K562 (cell line): ENCODE data around the gene CRAMP1. TPM values are rescaled to one million over a fixed set of nuclear protein-coding genes. Genes with fewer than 3 reads are reported as not detected.

ENCODE experiments used
- ATAC-seq: fragments of 200-7000 bp; cut with Tn5 transposase; 3 replicates; pipeline ENCODE4 v1.9.1; 2020; ENCODE audit warnings: moderate library complexity
- BruUV-seq: library from RNA; stranded (reverse); fragments of 400-500 nt; replicated peaks from 2 replicates; lab custom pipeline; 2021; lab: Mats Ljungman, UMichigan
- CTCF ChIA-PET: fragments of 300-600 bp; formaldehyde crosslinking; extraction: SDS; loops from one replicate; lab custom pipeline; 2021; ENCODE audit warnings: low intra/inter-chr PET ratio; lab: Yijun Ruan, JAX
- POLR2A ChIA-PET: fragments of 300-600, 350-650 bp; sonication (Branson Sonifier 250); formaldehyde crosslinking; extraction: SDS; loops from one replicate; lab custom pipeline; 2021; ENCODE audit warnings: antibody characterized with exemption, inconsistent platforms; lab: Yijun Ruan, JAX
- DNase-seq, 4 experiments: peaks; one replicate each; pipeline versions ENCODE4 v3.0.0 to v3.0.0-alpha.2; 2011 to 2018; ENCODE audit warnings: low spot score in 3 of 4, mixed read lengths in 3 of 4; ENCODE audit errors: extremely low read depth in 1 of 4
- FAIRE-seq: peaks from 2 replicates; lab custom pipeline; 2011; peaks lifted over from hg19 to GRCh38; lab: Jason Lieb, UNC
- H2AFZ ChIP-seq: 2 replicates; pipeline ENCODE4 v1.6.0; 2011; ENCODE audit warnings: low read depth, low read length, control low read depth, inconsistent platforms
- H3K27ac ChIP-seq: fragments of 200-600 bp; 3 replicates; pipeline ENCODE4 v1.8.0; 2011; ENCODE audit warnings: low read depth, mild to moderate bottlenecking, control low read depth, inconsistent platforms, low read length, moderate library complexity, mixed read lengths; ENCODE audit errors: extremely low read depth
- H3K27me3 ChIP-seq, 2 experiments: fragments of 300-600 bp in 1 of 2; 2 replicates in 1 of 2; 3 replicates in 1 of 2; pipeline versions ENCODE4 v1.6.0 to v1.8.0; 2011; ENCODE audit warnings: inconsistent platforms in 2 of 2, low read length in 2 of 2, mild to moderate bottlenecking in 1 of 2, mixed read lengths in 1 of 2, moderate library complexity in 1 of 2; ENCODE audit not compliant: control insufficient read depth in 2 of 2, insufficient read depth in 2 of 2
- H3K36me3 ChIP-seq: fragments of 300-600 bp; 3 replicates; pipeline ENCODE4 v1.8.0; 2011; ENCODE audit warnings: mild to moderate bottlenecking, low read length, inconsistent platforms; ENCODE audit not compliant: control insufficient read depth, insufficient read depth
- H3K4me1 ChIP-seq, 2 experiments: fragments of 200-600 bp in 1 of 2; replicated peaks in 1 of 2; 2 replicates in 1 of 2; 3 replicates in 1 of 2; pipeline versions ENCODE4 v1.5.1 to v1.8.0; 2011; ENCODE audit warnings: inconsistent platforms in 2 of 2, low read length in 2 of 2, mild to moderate bottlenecking in 1 of 2, mixed read lengths in 1 of 2, moderate library complexity in 1 of 2; ENCODE audit not compliant: control insufficient read depth in 2 of 2, insufficient read depth in 2 of 2
- H3K4me2 ChIP-seq: 2 replicates; pipeline ENCODE4 v1.6.1; 2011; ENCODE audit warnings: low read length, control low read depth, inconsistent platforms, mixed read lengths; ENCODE audit not compliant: insufficient read depth
- H3K4me3 ChIP-seq: fragments of 200-600 bp; sonication (generic), shearing (Covaris generic); 2 replicates; pipeline ENCODE4 v1.5.1; 2016; ENCODE audit warnings: control low read depth, inconsistent platforms
- H3K79me2 ChIP-seq: fragments of 200-600 bp; 3 replicates; pipeline ENCODE4 v1.8.0; 2011; ENCODE audit warnings: low read length, inconsistent platforms; ENCODE audit not compliant: control insufficient read depth, insufficient read depth
- H3K9ac ChIP-seq, 2 experiments: 2 replicates each; pipeline versions ENCODE4 v1.6.0 to v1.6.1; 2011; ENCODE audit warnings: low read depth in 2 of 2, low read length in 2 of 2, control low read depth in 1 of 2, inconsistent platforms in 1 of 2, mild to moderate bottlenecking in 1 of 2, mixed read lengths in 1 of 2; ENCODE audit not compliant: insufficient read depth in 1 of 2
- H3K9me1 ChIP-seq: one replicate; pipeline ENCODE4 v1.6.0; 2011; ENCODE audit warnings: inconsistent platforms, mild to moderate bottlenecking, low read length, moderate library complexity; ENCODE audit not compliant: control insufficient read depth, insufficient read depth
- H3K9me3 ChIP-seq: replicated peaks from 2 replicates; pipeline ENCODE4 v1.5.1; 2011; ENCODE audit warnings: low read depth, low read length, inconsistent platforms; ENCODE audit not compliant: control insufficient read depth, insufficient read depth
- H4K20me1 ChIP-seq: replicated peaks from 2 replicates; pipeline ENCODE4 v1.6.1; 2011; ENCODE audit warnings: low read length, inconsistent platforms, mixed read lengths; ENCODE audit not compliant: control insufficient read depth, insufficient read depth
- ELF4 ChIP-seq: fragments of 450-650 bp; formaldehyde crosslinking; IDR thresholded peaks from 2 replicates; pipeline ENCODE4 v1.4.0; 2022; ENCODE audit warnings: missing genetic modification characterization
- NCOA6 ChIP-seq: fragments of 450-650 bp; IDR thresholded peaks from 2 replicates; pipeline ENCODE4 v1.6.1; 2017; ENCODE audit warnings: mild to moderate bottlenecking
- ZNF316 ChIP-seq: fragments of 450-650 bp; IDR thresholded peaks from 2 replicates; pipeline ENCODE4 v1.6.1; 2016
- WGBS: fragments of 100-300 bp; shearing (Covaris generic); methylation state at CpG from one replicate; pipeline ENCODE4 v1.1.6; 2016; ENCODE audit warnings: low coverage, mixed read lengths; ENCODE audit not compliant: insufficient coverage; ENCODE audit errors: missing lambda C conversion rate; 5-methylcytosine and 5-hydroxymethylcytosine counted together
- in situ Hi-C: fragments of 300-500 bp; cut with MboI; formaldehyde crosslinking; loops from 4 replicates; pipeline ENCODE4 v1.15.0; 2018; ENCODE audit warnings: inconsistent platforms, mixed read lengths
- intact Hi-C: fragments of 100-400 bp; cut with micrococcal nuclease; formaldehyde crosslinking; loops from 2 replicates; pipeline ENCODE4 v1.14.2; 2022
- polyA plus RNA-seq, 8 experiments: library from polyadenylated mRNA; depleted of rRNA in 4 of 8; stranded (reverse) in 5 of 8; unstranded in 3 of 8; fragments of >200 nt; fragmentation: Nextera tagmentation in 2 of 8; fragmentation: Illumina TruSeq in 1 of 8; extraction: Ambion mirVana in 2 of 8; extraction: Trizol in 1 of 8; gene quantifications; 2 replicates each; pipeline versions ENCODE4 v1.2.1 to v1.2.3, GENCODE V29; 2011 to 2014; ENCODE audit warnings: inconsistent platforms in 1 of 8, missing spikeins in 1 of 8
- total RNA-seq, 7 experiments: library from RNA; depleted of rRNA in 6 of 7; stranded (reverse); fragments of >200 nt in 6 of 7; fragmentation: Illumina TruSeq in 2 of 7; extraction: Trizol in 2 of 7; gene quantifications; 2 replicates each; pipeline versions ENCODE4 v1.2.1 to v1.2.3, GENCODE V29; 2011 to 2021; ENCODE audit warnings: low replicate concordance in 1 of 7

CRAMP1 gene
- total and polyA plus RNA-seq, 9 of the 15 experiments (the other 6 are each of a cell fraction or from before 2014, with no cell fraction given), result 0.52 to 20.8 (median 7.5) TPM

- BruUV-seq, result no TSS peak
- WGBS, result 92% methylated on average over 9 of the region's 12 CpGs
These were observed 21.1 kb downstream of the CRAMP1 start for GRCh38 chr16:1633310-1633709.

DNA sequence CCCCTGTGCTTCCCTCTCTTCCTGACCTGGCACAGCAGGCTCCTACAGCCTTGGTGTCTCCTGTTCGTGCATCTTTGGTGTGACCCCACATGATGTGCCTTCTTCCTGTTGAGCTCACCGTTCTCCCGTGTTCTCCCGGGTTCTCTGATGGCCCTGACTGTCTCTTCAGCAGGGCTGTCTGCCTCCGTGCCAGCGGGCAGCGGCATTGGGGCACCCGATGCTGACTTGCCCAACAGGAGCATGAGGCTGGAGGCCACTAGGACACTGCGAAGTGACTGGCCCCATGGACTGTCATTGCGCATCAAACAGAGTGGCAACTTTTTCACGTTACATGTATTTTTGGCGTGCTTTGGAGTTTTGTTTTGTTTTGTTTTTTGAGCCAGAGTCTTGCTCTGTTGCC is 22.4 kb downstream of the CRAMP1 start:
- in situ Hi-C loops (no loop called here), intact Hi-C loops (no loop called here)
- Histone ChIP-seq H4K20me1 (peaks cover 5% of the 10 kb centered on the region), H3K27ac (no peak overlapping the region), H3K4me3 (no peak overlapping the region), H3K79me2 (peaks cover 26% of the 10 kb centered on the region), H3K9me3 (no peaks in the 10 kb centered on the region), H2AFZ (no peak overlapping the region), H3K9me1 (no peaks in the 10 kb centered on the region), H3K27me3 (no peaks in the 10 kb centered on the region), H3K4me1 (peaks cover 0 to 4% of the 10 kb centered on the region in 2 experiments; a peak in 1 of 5 replicates), H3K36me3 (peaks cover 92% of the 10 kb centered on the region), H3K9ac (no peak overlapping the region), H3K4me2 (no peak overlapping the region)
- TF ChIP-seq NCOA6, result no peak
- FAIRE-seq, result no peak
- no peak for ATAC-seq
- CTCF ChIA-PET, result no interaction called here
- WGBS, result 91% methylated on average over 9 of the region's 12 CpGs
- POLR2A ChIA-PET, result interaction anchor here (1.7 kb wide), 1 partner anchor 18 kb away, joined by 4 read pairs; no protein-coding TSS in a partner anchor
- DNase-seq, result no peak
- no TSS peak for BruUV-seq

More at GRCh38 chr16:1633310-1633709, 21.1 kb downstream of the CRAMP1 start:
- ATAC-seq (no peak), FAIRE-seq (no peak)
- ChIA-PET CTCF (no interaction called here), POLR2A (interaction anchor here (1.7 kb wide), 1 partner anchor 17 kb away, joined by 4 read pairs; no protein-coding TSS in a partner anchor)
- Histone ChIP-seq H2AFZ (no peak overlapping the region), H3K36me3 (peaks cover 92% of the 10 kb centered on the region), H3K9me1 (no peaks in the 10 kb centered on the region), H3K9me3 (no peaks in the 10 kb centered on the region), H4K20me1 (peaks cover 5% of the 10 kb centered on the region)
- TF ChIP-seq ZNF316 (peak; percentile 52; the same call in 1 of the 2 replicates), ELF4 (CRISPR knock-in tag) (no peak)
- TF ChIP-seq, all 486 proteins: peak for 1
- no peak overlapping the region for H3K4me3 ChIP-seq
- no peak overlapping the region for H3K4me2 ChIP-seq
- peaks cover 0 to 8% of the 10 kb centered on the region in 2 experiments; a peak in 1 of 5 replicates for H3K4me1 ChIP-seq
- peaks cover 38% of the 10 kb centered on the region for H3K79me2 ChIP-seq
- intact Hi-C loops (no loop called here), in situ Hi-C loops (no loop called here)
- no peak for DNase-seq
- no peaks in the 10 kb centered on the region for H3K27me3 ChIP-seq
- H3K9ac ChIP-seq, result no peak overlapping the region
- H3K27ac ChIP-seq, result no peak overlapping the region
